GM12874 (cell line): ENCODE measurements around the gene FAHD1.

Source experiments
- TF ChIP-seq, protein P1 (sequence below): IDR thresholded peaks from 2 replicates; pipeline ENCODE4 v1.5.1; 2011; ENCODE audit warnings: low read depth, mild to moderate bottlenecking, control low read depth, low read length, moderate library complexity; ENCODE audit not compliant: insufficient read depth

Gene FAHD1

GRCh38 chr16:1800701-1801100 lies 26.3 kb upstream of the FAHD1 start:
- TF ChIP-seq, protein P1, sequence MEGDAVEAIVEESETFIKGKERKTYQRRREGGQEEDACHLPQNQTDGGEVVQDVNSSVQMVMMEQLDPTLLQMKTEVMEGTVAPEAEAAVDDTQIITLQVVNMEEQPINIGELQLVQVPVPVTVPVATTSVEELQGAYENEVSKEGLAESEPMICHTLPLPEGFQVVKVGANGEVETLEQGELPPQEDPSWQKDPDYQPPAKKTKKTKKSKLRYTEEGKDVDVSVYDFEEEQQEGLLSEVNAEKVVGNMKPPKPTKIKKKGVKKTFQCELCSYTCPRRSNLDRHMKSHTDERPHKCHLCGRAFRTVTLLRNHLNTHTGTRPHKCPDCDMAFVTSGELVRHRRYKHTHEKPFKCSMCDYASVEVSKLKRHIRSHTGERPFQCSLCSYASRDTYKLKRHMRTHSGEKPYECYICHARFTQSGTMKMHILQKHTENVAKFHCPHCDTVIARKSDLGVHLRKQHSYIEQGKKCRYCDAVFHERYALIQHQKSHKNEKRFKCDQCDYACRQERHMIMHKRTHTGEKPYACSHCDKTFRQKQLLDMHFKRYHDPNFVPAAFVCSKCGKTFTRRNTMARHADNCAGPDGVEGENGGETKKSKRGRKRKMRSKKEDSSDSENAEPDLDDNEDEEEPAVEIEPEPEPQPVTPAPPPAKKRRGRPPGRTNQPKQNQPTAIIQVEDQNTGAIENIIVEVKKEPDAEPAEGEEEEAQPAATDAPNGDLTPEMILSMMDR: no peak

- TF ChIP-seq, protein P1: no peak
Measured at GRCh38 chr16:1807626-1808025, 19.4 kb upstream of the FAHD1 start.

DNA sequence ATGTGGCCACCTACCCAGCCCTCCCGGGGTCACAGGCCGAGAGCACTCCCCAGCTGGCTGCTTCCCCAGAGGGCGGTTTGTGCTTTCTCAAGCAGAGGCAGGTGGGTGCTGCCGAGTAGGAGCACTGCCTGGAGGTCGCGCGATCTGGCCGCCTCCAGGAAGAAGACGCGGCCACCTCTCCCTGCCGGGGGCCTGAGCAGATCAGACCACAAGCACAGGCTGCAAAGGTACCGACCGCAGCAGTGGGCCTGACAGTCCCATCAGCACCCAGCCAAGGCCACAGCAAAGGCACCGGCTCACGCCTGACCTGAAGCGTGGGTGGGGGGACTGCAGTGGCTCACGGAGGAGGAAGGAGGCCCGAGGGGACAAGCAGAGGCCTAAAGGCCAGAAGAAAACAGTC lies 18.3 kb upstream of the FAHD1 start:
- TF ChIP-seq, protein P1: no peak

- TF ChIP-seq, protein P1: no peak
Measured at GRCh38 chr16:1809281-1809801, 17.7 kb upstream of the FAHD1 start.

GRCh38 chr16:1810106-1810505 lies 16.9 kb upstream of the FAHD1 start:
- TF ChIP-seq, protein P1: no peak

GRCh38 chr16:1810536-1810935 lies 16.5 kb upstream of the FAHD1 start:
- TF ChIP-seq, protein P1: no peak

- TF ChIP-seq, protein P1: peak; percentile 19; the same call in 1 of the 2 replicates
Measured at GRCh38 chr16:1812732-1813163, 14.3 kb upstream of the FAHD1 start.
